Mucosa of descending colon (tissue), 3 donors: ENCODE results near the gene VKORC1. TPM values are rescaled to one million over a fixed set of nuclear protein-coding genes. Genes with fewer than 3 reads are reported as not detected.

Source experiments
- ATAC-seq: fragments of 200-7000 bp; cut with Tn5 transposase; one replicate; pipeline ENCODE4 v1.9.1; 2020; ENCODE audit warnings: mild to moderate bottlenecking, moderate library complexity
- DNase-seq, 3 donors: peaks; one replicate each; pipeline ENCODE4 v3.0.0-alpha.2; 2020
- H3K36me3 ChIP-seq: fragments of 200-600 bp; one replicate; pipeline ENCODE4 v1.8.0; 2021; ENCODE audit warnings: low read depth, mild to moderate bottlenecking
- H3K4me1 ChIP-seq: fragments of 200-600 bp; one replicate; pipeline ENCODE4 v1.8.0; 2021; ENCODE audit warnings: low read depth, mild to moderate bottlenecking
- H3K4me3 ChIP-seq: fragments of 200-600 bp; one replicate; pipeline ENCODE4 v1.8.0; 2021; ENCODE audit warnings: mild to moderate bottlenecking
- H3K9me3 ChIP-seq: fragments of 200-600 bp; one replicate; pipeline ENCODE4 v1.8.0; 2021; ENCODE audit warnings: mild to moderate bottlenecking
- CTCF ChIP-seq: fragments of 200-600 bp; IDR thresholded peaks from one replicate; pipeline ENCODE4 v1.8.0; 2022; ENCODE audit warnings: antibody characterized with exemption, mild to moderate bottlenecking
- intact Hi-C, 2 donors: fragments of 100-400 bp; cut with DNase I in 1 of 2; cut with micrococcal nuclease in 1 of 2; formaldehyde crosslinking; loops; one replicate each; pipeline versions ENCODE4 v1.11.0 to v1.11.1; 2022; cut with DNase I, micrococcal nuclease
- total RNA-seq, 3 donors: library from RNA; stranded (reverse); fragmentation: NEBNext Ultra II Directional in 2 of 3; extraction: Animal tissue kit (Norgen Biotek cat#: 25700) in 2 of 3; gene quantifications; one replicate each; pipeline versions ENCODE4 v1.2.1 to v1.2.4, GENCODE V29; 2021 to 2023
- donor health status: DM: no; HTN: no; CAD: no; lungs with moderate emphysema.
- donor health status: DM: no; HTN: no; CAD: no.
- donor health status: DM: no; HTN: yes; CAD: no.

The VKORC1 gene
- total RNA-seq, 3 donors from 2014 or later, result 31.9 to 67.9 (median 41.3) TPM

- no peaks in the 10 kb centered on the region for H3K9me3 ChIP-seq
- peaks cover 67% of the 10 kb centered on the region for H3K4me1 ChIP-seq
- intact Hi-C loops, result no loop called here
- H3K36me3 ChIP-seq, result no peaks in the 10 kb centered on the region
- DNase-seq (peak in 1 of 3 donors; percentile 59), ATAC-seq (no peak)
- H3K4me3 ChIP-seq, result no peak overlapping the region
- TF ChIP-seq CTCF, result no peak
Observed at GRCh38 chr16:31131416-31131815, 36.8 kb upstream of the VKORC1 start.

- peak; percentile 70 for ATAC-seq
- DNase-seq, result peak; percentile 90 to 95 (median 92)
- Histone ChIP-seq H3K4me1 (peaks cover 67% of the 10 kb centered on the region), H3K4me3 (no peak overlapping the region), H3K9me3 (no peaks in the 10 kb centered on the region), H3K36me3 (no peaks in the 10 kb centered on the region)
- intact Hi-C loops, result no loop called here
- TF ChIP-seq CTCF, result no peak
Observed at GRCh38 chr16:31130899-31131298, 36.3 kb upstream of the VKORC1 start.

GRCh38 chr16:31130336-31130891, 35.8 kb upstream of the VKORC1 start:
- Histone ChIP-seq H3K4me1 (peaks cover 67% of the 10 kb centered on the region), H3K4me3 (no peak overlapping the region), H3K9me3 (no peaks in the 10 kb centered on the region), H3K36me3 (no peaks in the 10 kb centered on the region)
- intact Hi-C loops, result no loop called here
- ATAC-seq (peak; percentile 0), DNase-seq (peak in 2 of 3 donors; percentile 58 to 64)
- no peak for TF ChIP-seq CTCF

- Histone ChIP-seq H3K4me3 (no peak overlapping the region), H3K36me3 (no peaks in the 10 kb centered on the region), H3K4me1 (peaks cover 67% of the 10 kb centered on the region), H3K9me3 (no peaks in the 10 kb centered on the region)
- DNase-seq, result peak in 2 of 3 donors; percentile 70 to 76
- TF ChIP-seq CTCF, result no peak
- no peak for ATAC-seq
- intact Hi-C loops, result no loop called here
Observed at GRCh38 chr16:31129568-31130335, 35.2 kb upstream of the VKORC1 start.

GRCh38 chr16:31128711-31129567, 34.3 kb upstream of the VKORC1 start:
- Histone ChIP-seq H3K9me3 (no peaks in the 10 kb centered on the region), H3K4me3 (no peak overlapping the region), H3K4me1 (peaks cover 65% of the 10 kb centered on the region), H3K36me3 (no peaks in the 10 kb centered on the region)
- no peak for TF ChIP-seq CTCF
- DNase-seq (peak; percentile 77 to 81 (median 79)), ATAC-seq (peak; percentile 70)
- intact Hi-C loops, result no loop called here
